Fibroblast of lung (primary cell): ENCODE measurements around the gene PACRG. TPM values are rescaled to one million over a fixed set of nuclear protein-coding genes. Genes with fewer than 3 reads are reported as not detected.

Experiments
- DNase-seq, 2 donors: peaks; one replicate each; pipeline versions ENCODE4 v3.0.0 to v3.0.0-alpha.2; 2010; ENCODE audit warnings: low read depth in 2 of 2
- H2AFZ ChIP-seq: 2 replicates; pipeline ENCODE4 v1.5.1; 2012; ENCODE audit warnings: low read length, control low read depth, inconsistent platforms
- H3K27ac ChIP-seq: 2 replicates; pipeline ENCODE4 v1.5.1; 2011; ENCODE audit warnings: low read length, control low read depth; ENCODE audit not compliant: insufficient read depth
- H3K27me3 ChIP-seq: 2 replicates; pipeline ENCODE4 v1.5.1; 2011; ENCODE audit warnings: mild to moderate bottlenecking, low read length; ENCODE audit not compliant: control insufficient read depth, insufficient read depth
- H3K36me3 ChIP-seq: 2 replicates; pipeline ENCODE4 v1.5.1; 2011; ENCODE audit warnings: low read length; ENCODE audit not compliant: control insufficient read depth, insufficient read depth
- H3K4me1 ChIP-seq: 2 replicates; pipeline ENCODE4 v1.5.1; 2011; ENCODE audit warnings: low read length; ENCODE audit not compliant: control insufficient read depth, insufficient read depth; ENCODE audit errors: extremely low read depth
- H3K4me2 ChIP-seq: 2 replicates; pipeline ENCODE4 v1.5.1; 2011; ENCODE audit warnings: low read length, control low read depth; ENCODE audit not compliant: insufficient read depth; ENCODE audit errors: extremely low read depth
- H3K4me3 ChIP-seq, 4 experiments: fragments of 200-600 bp in 1 of 4; sonication (generic) in 1 of 4; replicated peaks in 1 of 4; 2 replicates each; pipeline ENCODE4 v1.5.1; 2011 to 2016; ENCODE audit warnings: low read length in 4 of 4, low read depth in 3 of 4, mild to moderate bottlenecking in 3 of 4, control low read depth in 2 of 4, inconsistent platforms in 1 of 4, mixed read lengths in 1 of 4; ENCODE audit not compliant: insufficient read depth in 1 of 4; ENCODE audit errors: control extremely low read depth in 1 of 4
- H3K79me2 ChIP-seq: 2 replicates; pipeline ENCODE4 v1.5.1; 2012; ENCODE audit warnings: mild to moderate bottlenecking, low read length, inconsistent platforms; ENCODE audit not compliant: control insufficient read depth, insufficient read depth
- H3K9ac ChIP-seq: 2 replicates; pipeline ENCODE4 v1.5.1; 2011; ENCODE audit warnings: mild to moderate bottlenecking, low read length, control low read depth; ENCODE audit not compliant: insufficient read depth
- H3K9me3 ChIP-seq: 2 replicates; pipeline ENCODE4 v1.5.1; 2012; ENCODE audit warnings: low read depth, low read length; ENCODE audit not compliant: control insufficient read depth, insufficient read depth
- H4K20me1 ChIP-seq: 2 replicates; pipeline ENCODE4 v1.5.1; 2011; ENCODE audit warnings: low read length; ENCODE audit not compliant: control insufficient read depth, insufficient read depth; ENCODE audit errors: extremely low read depth
- EZH2 ChIP-seq: IDR thresholded peaks from 2 replicates; pipeline ENCODE4 v1.5.1; 2012; ENCODE audit warnings: low read length, control low read depth, mild to moderate bottlenecking; ENCODE audit errors: missing control alignments
- polyA plus RNA-seq, 2 donors: library from polyadenylated mRNA; depleted of rRNA in 1 of 2; stranded (reverse) in 1 of 2; unstranded in 1 of 2; fragments of >200 nt; gene quantifications; 2 replicates each; pipeline ENCODE4 v1.2.1, GENCODE V29; 2011 to 2012; ENCODE audit warnings: missing spikeins in 1 of 2
- total RNA-seq: library from RNA; depleted of rRNA; stranded (reverse); fragments of >200 nt; gene quantifications from 2 replicates; pipeline ENCODE4 v1.2.1, GENCODE V29; 2014
- TF ChIP-seq, protein P1 (sequence below), 2 donors: IDR thresholded peaks in 1 of 2; conservative IDR thresholded peaks in 1 of 2; 1 replicate in 1 of 2; 2 replicates in 1 of 2; pipeline ENCODE4 v1.5.1; 2011 to 2012; ENCODE audit warnings: low read length in 2 of 2, control low read depth in 1 of 2, inconsistent platforms in 1 of 2, low read depth in 1 of 2, mild to moderate bottlenecking in 1 of 2

The PACRG gene
- total and polyA plus RNA-seq, 2 donors (not counting 1 experiment from before 2014, with no cell fraction given): 0.30 to 0.66 TPM

DNA sequence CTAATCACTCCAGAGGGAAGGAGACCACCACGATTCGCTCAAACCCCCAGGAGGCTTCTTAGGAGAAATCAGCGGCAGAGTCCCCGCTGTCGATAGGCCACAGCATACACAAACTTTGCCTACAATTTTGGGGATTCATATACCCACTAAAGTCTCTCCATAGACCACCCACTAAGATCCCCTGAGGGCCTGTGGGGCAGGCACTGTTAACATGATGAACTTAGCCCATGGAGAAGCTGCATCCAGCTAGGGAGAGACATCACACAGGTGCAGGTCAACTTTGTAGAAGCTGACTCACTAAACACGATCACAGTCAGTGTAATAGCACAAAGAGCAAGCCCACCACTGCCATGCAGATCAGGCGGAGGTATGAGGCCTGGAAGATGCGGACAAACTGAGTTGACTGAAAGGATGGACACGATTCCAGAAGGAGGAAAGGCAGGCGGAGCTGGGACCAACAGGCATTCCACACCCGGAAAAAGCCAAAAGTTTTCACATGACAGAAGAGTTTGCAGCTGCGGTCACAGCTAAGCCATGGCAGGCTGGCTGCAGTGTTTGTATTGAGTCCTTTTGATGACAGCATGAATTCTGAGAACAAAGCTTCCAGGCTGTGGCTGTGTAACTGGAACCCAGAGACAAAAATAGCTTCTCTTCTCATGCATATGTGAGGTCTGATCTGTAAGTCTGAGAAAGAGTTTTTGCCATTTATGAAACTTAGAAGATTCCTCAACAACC lies 611.1 kb downstream of the PACRG start:
- no peak overlapping the region for H3K9ac ChIP-seq
- no peak overlapping the region for H3K4me3 ChIP-seq
- H4K20me1 ChIP-seq: no peaks in the 10 kb centered on the region
- DNase-seq: peak; percentile 82 to 94
- no peaks in the 10 kb centered on the region for H3K9me3 ChIP-seq
- H3K36me3 ChIP-seq: no peaks in the 10 kb centered on the region
- TF ChIP-seq, protein P1, sequence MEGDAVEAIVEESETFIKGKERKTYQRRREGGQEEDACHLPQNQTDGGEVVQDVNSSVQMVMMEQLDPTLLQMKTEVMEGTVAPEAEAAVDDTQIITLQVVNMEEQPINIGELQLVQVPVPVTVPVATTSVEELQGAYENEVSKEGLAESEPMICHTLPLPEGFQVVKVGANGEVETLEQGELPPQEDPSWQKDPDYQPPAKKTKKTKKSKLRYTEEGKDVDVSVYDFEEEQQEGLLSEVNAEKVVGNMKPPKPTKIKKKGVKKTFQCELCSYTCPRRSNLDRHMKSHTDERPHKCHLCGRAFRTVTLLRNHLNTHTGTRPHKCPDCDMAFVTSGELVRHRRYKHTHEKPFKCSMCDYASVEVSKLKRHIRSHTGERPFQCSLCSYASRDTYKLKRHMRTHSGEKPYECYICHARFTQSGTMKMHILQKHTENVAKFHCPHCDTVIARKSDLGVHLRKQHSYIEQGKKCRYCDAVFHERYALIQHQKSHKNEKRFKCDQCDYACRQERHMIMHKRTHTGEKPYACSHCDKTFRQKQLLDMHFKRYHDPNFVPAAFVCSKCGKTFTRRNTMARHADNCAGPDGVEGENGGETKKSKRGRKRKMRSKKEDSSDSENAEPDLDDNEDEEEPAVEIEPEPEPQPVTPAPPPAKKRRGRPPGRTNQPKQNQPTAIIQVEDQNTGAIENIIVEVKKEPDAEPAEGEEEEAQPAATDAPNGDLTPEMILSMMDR (conservative IDR thresholded peaks at IDR 0.05 in 1 of 2, IDR thresholded peaks at IDR 0.05 in 1 of 2; ENCODE audit: low read depth in 1 of 2, low read length in 2 of 2): no peak
- no peak for TF ChIP-seq EZH2
- no peak overlapping the region for H3K27ac ChIP-seq
- no peak overlapping the region for H2AFZ ChIP-seq
- no peaks in the 10 kb centered on the region for H3K4me1 ChIP-seq
- H3K79me2 ChIP-seq: no peaks in the 10 kb centered on the region
- H3K27me3 ChIP-seq: no peaks in the 10 kb centered on the region
- H3K4me2 ChIP-seq: no peak overlapping the region

DNA sequence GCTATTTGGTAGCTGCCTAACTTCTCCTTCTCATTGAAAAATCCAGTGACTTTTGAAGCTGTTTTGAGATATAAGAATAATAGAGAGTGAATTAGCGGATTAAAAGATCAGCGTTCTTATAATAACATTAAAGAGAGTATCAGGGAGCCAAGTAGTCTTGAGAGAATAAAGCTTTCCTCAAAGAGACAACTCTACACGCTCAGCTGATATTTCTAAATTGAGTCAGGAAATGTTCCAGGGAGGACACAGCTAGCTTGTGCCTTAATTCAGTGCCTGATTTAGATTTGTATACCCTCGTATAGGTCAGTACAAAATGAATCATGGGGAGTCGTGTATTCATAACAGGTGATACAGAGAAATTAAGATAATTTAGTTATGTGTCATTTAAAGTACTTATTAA lies 611.7 kb downstream of the PACRG start:
- Histone ChIP-seq H3K79me2 (no peaks in the 10 kb centered on the region), H3K9ac (no peak overlapping the region), H3K4me2 (no peak overlapping the region), H3K27me3 (no peaks in the 10 kb centered on the region), H3K27ac (no peak overlapping the region), H3K4me1 (no peaks in the 10 kb centered on the region), H3K4me3 (no peak overlapping the region), H3K36me3 (no peaks in the 10 kb centered on the region), H2AFZ (no peak overlapping the region), H4K20me1 (no peaks in the 10 kb centered on the region), H3K9me3 (no peaks in the 10 kb centered on the region)
- no peak for DNase-seq
- TF ChIP-seq, protein P1 (conservative IDR thresholded peaks at IDR 0.05 in 1 of 2, IDR thresholded peaks at IDR 0.05 in 1 of 2; ENCODE audit: low read depth in 1 of 2, low read length in 2 of 2): no peak
- no peak for TF ChIP-seq EZH2

- peak in 1 of 2 donors; percentile 51 for DNase-seq
- Histone ChIP-seq H4K20me1 (no peaks in the 10 kb centered on the region), H3K27me3 (no peaks in the 10 kb centered on the region), H3K4me2 (no peak overlapping the region), H3K79me2 (no peaks in the 10 kb centered on the region), H3K4me1 (no peaks in the 10 kb centered on the region), H3K27ac (no peak overlapping the region), H3K4me3 (no peak overlapping the region), H3K9ac (no peak overlapping the region), H3K36me3 (no peaks in the 10 kb centered on the region), H2AFZ (no peak overlapping the region), H3K9me3 (no peaks in the 10 kb centered on the region)
- no peak for TF ChIP-seq EZH2
- TF ChIP-seq, protein P1 (conservative IDR thresholded peaks at IDR 0.05 in 1 of 2, IDR thresholded peaks at IDR 0.05 in 1 of 2; ENCODE audit: low read depth in 1 of 2, low read length in 2 of 2): no peak
These were observed 612.6 kb downstream of the PACRG start for GRCh38 chr6:163340201-163340887.
